ENCODE results near the gene FBLN2. TPM values are rescaled to one million over a fixed set of nuclear protein-coding genes. Genes with fewer than 3 reads are reported as not detected.
"Not testable (repeated sequence)": the region's sequence is repeated elsewhere in the genome, so short reads cannot be mapped to it uniquely, and the experiment has no call there.

FBLN2 gene
- total RNA-seq, 1 experiment from 2014 or later, result not detected

DNA sequence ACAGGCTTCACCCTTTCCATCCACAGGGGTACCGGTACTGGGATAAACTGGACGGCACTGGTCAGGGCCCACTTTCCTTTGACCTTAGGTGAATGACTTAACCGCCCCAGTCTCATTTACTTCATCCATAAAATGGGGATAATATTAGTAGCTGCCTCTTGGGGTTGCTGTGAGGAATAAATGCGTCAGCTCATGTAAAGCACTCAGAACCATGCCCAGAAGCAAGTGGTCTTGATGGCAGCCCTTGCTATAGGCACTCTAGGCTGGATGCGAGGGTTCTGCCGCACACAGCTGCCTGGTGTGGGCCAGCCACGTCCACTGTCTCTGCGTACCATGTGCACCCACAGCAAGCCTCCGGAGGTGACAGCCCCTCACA, 32.2 kb upstream of the FBLN2 start:
- H3K27me3 ChIP-seq (ENCODE audit: low read length), result no peaks in the 10 kb centered on the region
- H3K4me2 ChIP-seq (ENCODE audit: low read depth, low read length, poor library complexity, severe bottlenecking), result no peak overlapping the region
- H3K4me3 ChIP-seq (ENCODE audit: low read length), result no peak overlapping the region
- no peak overlapping the region for H3K27ac ChIP-seq (ENCODE audit: low read length)
- H4K20me1 ChIP-seq (ENCODE audit: insufficient read depth, low read depth, low read length), result no peaks in the 10 kb centered on the region
- no peaks in the 10 kb centered on the region for H3K36me3 ChIP-seq (ENCODE audit: insufficient read depth, low read length)
- H3K9me3 ChIP-seq (ENCODE audit: low read length), result no peaks in the 10 kb centered on the region
- DNase-seq, result no peak
- H3K9me2 ChIP-seq (replicated peaks; ENCODE audit: insufficient read depth, low read length), result no peaks in the 10 kb centered on the region
- H3K4me1 ChIP-seq (ENCODE audit: low read length), result no peaks in the 10 kb centered on the region
- H3K79me2 ChIP-seq (ENCODE audit: low read length), result no peaks in the 10 kb centered on the region
- H3K9ac ChIP-seq (ENCODE audit: low read length), result no peak overlapping the region
- no peak overlapping the region for H2AFZ ChIP-seq (ENCODE audit: low read length)

DNA sequence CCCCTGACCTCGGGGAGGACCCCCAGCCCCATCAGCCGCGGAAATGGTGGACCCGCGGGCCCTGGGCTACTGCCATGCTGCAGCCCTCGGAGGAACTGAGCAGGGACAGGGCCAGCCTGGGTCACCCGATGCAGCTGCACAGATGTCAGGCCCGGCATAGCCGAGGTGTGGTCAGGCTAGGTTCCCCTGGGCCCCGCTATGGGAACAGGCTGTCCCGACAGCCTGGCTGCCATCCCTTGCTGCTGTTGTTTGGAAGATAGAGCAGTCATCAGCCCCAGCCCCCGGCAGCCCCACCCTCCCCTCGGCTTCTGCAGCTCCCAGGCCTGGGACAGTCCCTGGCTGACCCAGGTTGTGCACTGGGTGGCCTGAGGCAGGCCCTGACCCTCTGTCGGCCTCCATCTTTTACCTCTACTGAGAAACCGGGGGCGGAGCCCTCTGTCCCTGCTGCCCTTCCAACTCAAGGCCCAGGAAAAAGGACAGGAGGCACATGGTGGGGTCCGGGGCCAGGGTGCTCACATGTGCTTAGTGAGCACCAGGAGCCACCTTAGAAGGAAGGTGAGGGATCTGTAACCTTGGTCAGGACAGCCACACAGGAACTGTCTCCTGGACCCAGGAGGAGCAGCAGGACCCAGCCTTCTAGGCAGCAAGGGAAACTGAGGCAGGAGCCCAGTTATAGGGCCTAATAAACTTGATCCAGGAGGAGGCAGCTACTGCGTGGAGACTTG, 31.5 kb upstream of the FBLN2 start:
- H3K9me3 ChIP-seq (ENCODE audit: low read length), result no peaks in the 10 kb centered on the region
- no peak overlapping the region for H3K9ac ChIP-seq (ENCODE audit: low read length)
- H3K36me3 ChIP-seq (ENCODE audit: insufficient read depth, low read length), result no peaks in the 10 kb centered on the region
- no peaks in the 10 kb centered on the region for H3K27me3 ChIP-seq (ENCODE audit: low read length)
- no peak overlapping the region for H2AFZ ChIP-seq (ENCODE audit: low read length)
- H4K20me1 ChIP-seq (ENCODE audit: insufficient read depth, low read depth, low read length), result no peaks in the 10 kb centered on the region
- no peaks in the 10 kb centered on the region for H3K4me1 ChIP-seq (ENCODE audit: low read length)
- no peak overlapping the region for H3K4me2 ChIP-seq (ENCODE audit: low read depth, low read length, poor library complexity, severe bottlenecking)
- H3K27ac ChIP-seq (ENCODE audit: low read length), result no peak overlapping the region
- H3K4me3 ChIP-seq (ENCODE audit: low read length), result no peak overlapping the region
- H3K9me2 ChIP-seq (replicated peaks; ENCODE audit: insufficient read depth, low read length), result no peaks in the 10 kb centered on the region
- no peaks in the 10 kb centered on the region for H3K79me2 ChIP-seq (ENCODE audit: low read length)
- no peak for DNase-seq

DNA sequence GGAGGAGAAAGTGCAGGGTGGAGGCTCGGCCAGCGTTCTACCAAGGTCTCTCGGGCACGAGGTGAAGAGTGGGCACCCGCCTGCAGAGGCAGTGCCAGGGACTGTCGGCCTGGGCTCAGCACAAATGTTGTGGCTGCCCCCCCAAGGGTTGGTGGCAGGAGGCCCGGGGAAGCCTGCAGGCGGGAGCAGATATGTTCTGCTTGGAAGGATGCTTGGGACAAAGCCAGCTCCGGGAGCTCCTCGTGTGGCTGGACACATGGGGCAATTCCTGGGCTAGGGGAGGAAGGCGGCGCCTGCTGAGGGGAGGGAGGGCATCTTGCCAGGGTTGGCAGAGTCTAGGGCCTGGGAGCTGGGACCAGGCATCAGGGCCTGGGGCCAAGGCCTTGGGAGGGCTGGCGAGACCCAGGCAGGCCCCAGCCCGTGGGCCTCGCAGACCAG, 30.4 kb upstream of the FBLN2 start:
- Histone ChIP-seq H3K36me3 (ENCODE audit: insufficient read depth, low read length) (no peaks in the 10 kb centered on the region), H3K4me2 (ENCODE audit: low read depth, low read length, poor library complexity, severe bottlenecking) (no peak overlapping the region), H3K4me1 (ENCODE audit: low read length) (no peaks in the 10 kb centered on the region), H3K9ac (ENCODE audit: low read length) (no peak overlapping the region), H3K9me2 (replicated peaks; ENCODE audit: insufficient read depth, low read length) (no peaks in the 10 kb centered on the region), H3K9me3 (ENCODE audit: low read length) (no peaks in the 10 kb centered on the region), H4K20me1 (ENCODE audit: insufficient read depth, low read depth, low read length) (no peaks in the 10 kb centered on the region), H3K79me2 (ENCODE audit: low read length) (no peaks in the 10 kb centered on the region), H3K27me3 (ENCODE audit: low read length) (no peaks in the 10 kb centered on the region), H3K4me3 (ENCODE audit: low read length) (no peak overlapping the region), H3K27ac (ENCODE audit: low read length) (no peak overlapping the region), H2AFZ (ENCODE audit: low read length) (no peak overlapping the region)
- DNase-seq, result no peak

DNA sequence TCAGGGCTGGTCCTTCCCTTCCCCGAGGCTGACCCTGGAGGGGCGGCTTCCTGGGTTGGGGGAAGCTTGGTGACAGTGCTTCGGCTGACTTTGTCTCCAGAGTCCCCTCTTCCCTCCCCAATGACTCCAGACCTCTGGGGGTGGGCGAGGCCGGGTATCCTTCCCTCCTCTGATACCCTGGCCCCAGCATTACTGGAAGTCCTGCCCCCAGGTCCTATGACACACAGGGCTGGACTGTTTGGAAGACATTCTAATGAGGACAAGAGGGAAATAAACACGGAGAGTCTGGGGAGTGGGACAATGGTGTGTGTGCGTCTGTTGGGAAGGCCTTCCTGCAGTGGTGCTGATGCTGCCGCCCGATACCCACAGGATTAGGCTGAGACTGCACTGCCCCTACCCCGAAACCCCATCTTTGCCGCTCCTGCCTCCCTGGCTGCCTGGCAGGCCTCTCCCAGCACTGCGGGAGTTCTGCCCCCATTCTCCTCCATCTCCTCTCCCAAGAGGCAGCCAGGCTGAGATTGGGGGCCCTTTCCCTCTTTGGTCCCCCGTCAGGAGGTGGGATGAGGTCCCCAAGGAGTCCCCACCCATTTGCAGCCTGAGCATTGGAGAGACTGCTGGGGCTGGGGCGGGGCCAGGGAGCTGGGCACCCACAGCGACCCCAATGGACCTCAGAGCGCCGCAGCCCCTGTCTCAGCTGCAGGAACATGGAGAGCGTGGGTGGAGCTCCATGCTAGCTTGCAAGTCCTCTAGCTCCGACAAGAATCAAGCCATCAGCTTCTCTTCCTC, 29.7 kb upstream of the FBLN2 start:
- H3K9me2 ChIP-seq (replicated peaks; ENCODE audit: insufficient read depth, low read length), result no peaks in the 10 kb centered on the region
- H3K36me3 ChIP-seq (ENCODE audit: insufficient read depth, low read length), result no peaks in the 10 kb centered on the region
- no peaks in the 10 kb centered on the region for H3K27me3 ChIP-seq (ENCODE audit: low read length)
- H3K4me1 ChIP-seq (ENCODE audit: low read length), result no peaks in the 10 kb centered on the region
- H2AFZ ChIP-seq (ENCODE audit: low read length), result no peak overlapping the region
- H3K9me3 ChIP-seq (ENCODE audit: low read length), result no peaks in the 10 kb centered on the region
- H3K79me2 ChIP-seq (ENCODE audit: low read length), result no peaks in the 10 kb centered on the region
- no peak overlapping the region for H3K27ac ChIP-seq (ENCODE audit: low read length)
- H4K20me1 ChIP-seq (ENCODE audit: insufficient read depth, low read depth, low read length), result no peaks in the 10 kb centered on the region
- no peak overlapping the region for H3K4me2 ChIP-seq (ENCODE audit: low read depth, low read length, poor library complexity, severe bottlenecking)
- no peak overlapping the region for H3K9ac ChIP-seq (ENCODE audit: low read length)
- no peak for DNase-seq
- H3K4me3 ChIP-seq (ENCODE audit: low read length), result no peak overlapping the region

DNA sequence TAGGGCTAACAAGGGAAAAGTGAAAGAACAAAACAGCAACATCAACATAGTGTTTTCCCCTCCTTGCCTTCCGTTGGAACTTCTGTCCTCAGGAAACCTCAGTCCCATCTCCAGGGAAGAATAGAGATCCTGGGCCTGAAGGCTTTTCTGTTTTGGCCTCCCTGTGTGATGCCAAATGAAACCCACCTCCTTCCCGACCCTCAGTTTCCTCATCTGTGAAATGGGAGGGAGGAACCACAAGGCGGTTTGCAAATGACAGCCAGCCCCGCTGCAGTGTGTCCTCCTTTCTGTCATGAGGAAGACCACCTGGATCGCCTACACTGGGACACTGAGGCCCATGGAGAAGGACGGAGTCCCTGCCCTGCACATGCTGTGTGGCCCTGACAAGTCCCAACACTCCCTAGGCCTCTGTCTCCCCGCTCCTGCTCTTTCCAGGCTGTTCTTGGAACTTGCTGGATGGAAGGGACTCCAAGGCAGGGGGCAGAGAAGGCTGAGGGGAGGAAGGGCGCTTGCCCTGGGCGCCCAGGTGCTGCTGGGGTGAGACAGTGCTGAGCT, 28.5 kb upstream of the FBLN2 start:
- no peak overlapping the region for H3K4me2 ChIP-seq (ENCODE audit: low read depth, low read length, poor library complexity, severe bottlenecking)
- no peaks in the 10 kb centered on the region for H4K20me1 ChIP-seq (ENCODE audit: insufficient read depth, low read depth, low read length)
- H3K9me2 ChIP-seq (replicated peaks; ENCODE audit: insufficient read depth, low read length), result no peaks in the 10 kb centered on the region
- no peaks in the 10 kb centered on the region for H3K79me2 ChIP-seq (ENCODE audit: low read length)
- no peak overlapping the region for H3K4me3 ChIP-seq (ENCODE audit: low read length)
- DNase-seq, result no peak
- no peaks in the 10 kb centered on the region for H3K36me3 ChIP-seq (ENCODE audit: insufficient read depth, low read length)
- H2AFZ ChIP-seq (ENCODE audit: low read length), result no peak overlapping the region
- no peaks in the 10 kb centered on the region for H3K27me3 ChIP-seq (ENCODE audit: low read length)
- H3K27ac ChIP-seq (ENCODE audit: low read length), result no peak overlapping the region
- H3K9ac ChIP-seq (ENCODE audit: low read length), result no peak overlapping the region
- H3K4me1 ChIP-seq (ENCODE audit: low read length), result no peaks in the 10 kb centered on the region
- no peaks in the 10 kb centered on the region for H3K9me3 ChIP-seq (ENCODE audit: low read length)

DNA sequence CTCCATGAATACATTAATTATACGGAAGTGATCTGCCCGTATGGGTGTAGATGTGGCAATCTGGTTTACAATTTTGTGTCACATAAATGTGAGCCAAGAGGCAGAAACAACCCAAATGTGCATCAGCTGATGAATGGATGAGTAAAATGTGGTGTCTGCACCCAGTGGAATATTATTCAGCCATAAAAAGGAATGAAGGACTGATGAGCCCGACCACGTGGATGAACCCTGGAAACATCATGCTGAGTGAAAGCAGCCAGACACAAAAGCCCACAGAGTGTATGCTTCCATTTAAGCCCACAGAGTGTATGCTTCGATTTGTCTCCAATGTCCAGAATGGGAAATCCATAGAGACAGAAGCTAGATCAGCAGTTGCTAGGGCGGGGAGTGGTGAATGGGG, 27.6 kb upstream of the FBLN2 start:
- no peaks in the 10 kb centered on the region for H3K4me1 ChIP-seq (ENCODE audit: low read length)
- no peaks in the 10 kb centered on the region for H3K9me2 ChIP-seq (replicated peaks; ENCODE audit: insufficient read depth, low read length)
- no peak overlapping the region for H3K27ac ChIP-seq (ENCODE audit: low read length)
- no peak overlapping the region for H3K9ac ChIP-seq (ENCODE audit: low read length)
- no peaks in the 10 kb centered on the region for H3K27me3 ChIP-seq (ENCODE audit: low read length)
- no peak overlapping the region for H3K4me2 ChIP-seq (ENCODE audit: low read depth, low read length, poor library complexity, severe bottlenecking)
- H3K4me3 ChIP-seq (ENCODE audit: low read length), result no peak overlapping the region
- no peaks in the 10 kb centered on the region for H3K9me3 ChIP-seq (ENCODE audit: low read length)
- no peaks in the 10 kb centered on the region for H3K79me2 ChIP-seq (ENCODE audit: low read length)
- no peaks in the 10 kb centered on the region for H4K20me1 ChIP-seq (ENCODE audit: insufficient read depth, low read depth, low read length)
- no peak overlapping the region for H2AFZ ChIP-seq (ENCODE audit: low read length)
- no peak for DNase-seq
- H3K36me3 ChIP-seq (ENCODE audit: insufficient read depth, low read length), result no peaks in the 10 kb centered on the region

DNA sequence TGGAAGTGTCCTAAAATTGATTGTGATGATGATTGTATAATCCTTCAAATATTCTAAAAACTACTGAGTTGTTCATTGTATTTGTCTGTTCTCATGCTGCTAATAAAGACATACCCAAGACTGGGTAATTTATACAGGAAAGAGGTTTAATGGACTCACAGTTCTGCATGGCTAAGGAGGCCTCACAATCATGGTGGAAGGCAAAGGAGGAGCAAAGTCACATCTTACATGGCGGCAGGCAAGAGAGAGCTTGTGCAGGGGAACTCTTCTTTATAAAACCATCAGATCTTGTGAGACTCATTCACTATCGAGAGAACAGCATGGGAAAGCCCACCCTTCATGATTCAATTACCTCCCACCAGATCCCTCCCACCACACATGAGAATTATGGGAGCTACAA, 27.2 kb upstream of the FBLN2 start:
- H3K27ac ChIP-seq (ENCODE audit: low read length); H3K4me2 ChIP-seq (ENCODE audit: low read depth, low read length, poor library complexity, severe bottlenecking); H3K27me3 ChIP-seq (ENCODE audit: low read length); H2AFZ ChIP-seq (ENCODE audit: low read length); H3K36me3 ChIP-seq (ENCODE audit: insufficient read depth, low read length); H4K20me1 ChIP-seq (ENCODE audit: insufficient read depth, low read depth, low read length); H3K9me3 ChIP-seq (ENCODE audit: low read length); H3K9me2 ChIP-seq (replicated peaks; ENCODE audit: insufficient read depth, low read length); H3K4me3 ChIP-seq (ENCODE audit: low read length); DNase-seq; H3K9ac ChIP-seq (ENCODE audit: low read length); H3K4me1 ChIP-seq (ENCODE audit: low read length); H3K79me2 ChIP-seq (ENCODE audit: low read length): not testable (repeated sequence)

DNA sequence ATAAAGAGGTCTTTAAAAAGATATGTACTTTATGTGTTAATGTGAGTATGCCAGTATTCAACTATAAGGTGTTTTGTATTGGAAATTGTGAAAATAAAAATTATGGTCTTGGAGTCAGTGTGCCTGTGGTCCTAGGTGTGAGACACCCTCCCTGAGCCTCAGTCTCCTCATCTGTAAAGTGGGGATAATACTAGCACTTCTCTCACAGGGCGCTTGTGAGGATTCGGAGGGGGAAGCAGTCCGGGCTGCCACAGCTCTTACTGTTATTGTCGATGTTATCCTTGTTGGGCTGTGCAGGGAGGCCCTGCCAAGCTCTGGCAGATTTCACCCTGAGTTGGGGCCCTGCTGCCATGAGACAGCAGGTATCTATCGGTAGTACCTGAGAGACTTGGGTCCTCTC, 26.7 kb upstream of the FBLN2 start:
- Histone ChIP-seq H3K4me1 (ENCODE audit: low read length) (no peaks in the 10 kb centered on the region), H3K4me2 (ENCODE audit: low read depth, low read length, poor library complexity, severe bottlenecking) (no peak overlapping the region), H4K20me1 (ENCODE audit: insufficient read depth, low read depth, low read length) (no peaks in the 10 kb centered on the region), H3K9ac (ENCODE audit: low read length) (no peak overlapping the region), H3K9me2 (replicated peaks; ENCODE audit: insufficient read depth, low read length) (no peaks in the 10 kb centered on the region), H3K9me3 (ENCODE audit: low read length) (no peaks in the 10 kb centered on the region), H3K36me3 (ENCODE audit: insufficient read depth, low read length) (no peaks in the 10 kb centered on the region), H3K27ac (ENCODE audit: low read length) (no peak overlapping the region), H3K4me3 (ENCODE audit: low read length) (no peak overlapping the region), H3K27me3 (ENCODE audit: low read length) (no peaks in the 10 kb centered on the region), H2AFZ (ENCODE audit: low read length) (no peak overlapping the region), H3K79me2 (ENCODE audit: low read length) (no peaks in the 10 kb centered on the region)
- no peak for DNase-seq
